ENCODE data around the gene KISS1R.

DNA sequence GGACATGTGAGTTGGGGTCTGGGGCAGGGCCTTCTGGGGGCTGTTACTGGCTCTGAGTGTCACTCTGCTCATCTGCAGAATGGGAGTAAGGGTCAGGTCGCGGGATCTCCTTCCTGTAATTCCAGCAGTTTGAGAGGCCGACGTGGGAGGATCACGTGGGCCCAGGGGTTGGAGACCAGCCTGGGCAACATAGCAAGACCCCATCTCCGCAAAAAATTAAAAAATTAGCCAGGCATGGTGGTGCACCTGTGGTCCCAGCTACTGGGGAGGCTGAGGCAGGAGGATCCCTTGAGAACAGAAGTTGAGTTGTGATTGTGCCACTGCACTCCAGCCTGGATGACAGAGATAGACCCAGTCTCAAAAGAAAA, 12.7 kb downstream of the KISS1R start:
- TF ChIP-seq CTCF (IDR thresholded peaks at IDR 0.05) (no peak), POLR2A (IDR thresholded peaks at IDR 0.05) (no peak), EP300 (IDR thresholded peaks at IDR 0.05) (no peak)
